OCI-LY7 (cell line): ENCODE data around the gene NUP133. TPM values are rescaled to one million over a fixed set of nuclear protein-coding genes. Genes with fewer than 3 reads are reported as not detected.

Source experiments
- BruUV-seq: library from RNA; stranded (reverse); fragments of 400-500 nt; replicated peaks from 2 replicates; lab custom pipeline; 2021; lab: Mats Ljungman, UMichigan
- CTCF ChIA-PET: fragments of 300-600 bp; sonication (Branson Sonifier 250); formaldehyde crosslinking; loops from one replicate; lab custom pipeline; 2022; ENCODE audit warnings: antibody characterized with exemption; ENCODE audit not compliant: unreplicated experiment; lab: Charles Lee
- POLR2A ChIA-PET: fragments of 300-600 bp; sonication (Branson Sonifier 250); formaldehyde crosslinking; loops from one replicate; lab custom pipeline; 2022; ENCODE audit warnings: antibody characterized with exemption; lab: Charles Lee
- DNase-seq: peaks from one replicate; pipeline ENCODE4 v3.0.0-alpha.2; 2015; ENCODE audit warnings: low spot score
- H2AFZ ChIP-seq: fragments of 200-600 bp; sonication (generic), shearing (Covaris generic); 2 replicates; pipeline ENCODE4 v1.6.1; 2014; ENCODE audit warnings: mild to moderate bottlenecking, antibody characterized with exemption, low read length, moderate library complexity
- H3K27ac ChIP-seq: fragments of 200-600 bp; sonication (generic); 2 replicates; pipeline ENCODE4 v1.5.1; 2014; ENCODE audit warnings: mixed run types, low read depth, mild to moderate bottlenecking, moderate library complexity, low read length, inconsistent platforms; ENCODE audit not compliant: poor library complexity, severe bottlenecking
- H3K36me3 ChIP-seq: fragments of 200-600 bp; sonication (generic); 2 replicates; pipeline ENCODE4 v1.6.1; 2014; ENCODE audit warnings: mild to moderate bottlenecking, antibody characterized with exemption, low read length, moderate library complexity, mixed read lengths; ENCODE audit not compliant: insufficient read depth
- H3K4me1 ChIP-seq: fragments of 200-600 bp; sonication (generic); 2 replicates; pipeline ENCODE4 v1.5.1; 2014; ENCODE audit warnings: mild to moderate bottlenecking, low read length; ENCODE audit not compliant: insufficient read depth, poor library complexity, severe bottlenecking
- H3K4me2 ChIP-seq: fragments of 200-600 bp; sonication (generic); 2 replicates; pipeline ENCODE4 v1.6.1; 2014; ENCODE audit warnings: mild to moderate bottlenecking, low read length
- H3K4me3 ChIP-seq: fragments of 200-600 bp; sonication (generic); 2 replicates; pipeline ENCODE4 v1.5.1; 2014; ENCODE audit warnings: mild to moderate bottlenecking, low read depth, low read length; ENCODE audit not compliant: poor library complexity, severe bottlenecking
- H3K79me2 ChIP-seq: fragments of 200-600 bp; sonication (generic); 2 replicates; pipeline ENCODE4 v1.6.1; 2016; ENCODE audit warnings: low read depth, mild to moderate bottlenecking, low read length, moderate library complexity, mixed read lengths; ENCODE audit not compliant: insufficient read depth
- H3K9me2 ChIP-seq: fragments of 200-600 bp; sonication (generic); 2 replicates; pipeline ENCODE4 v1.6.1; 2016; ENCODE audit warnings: mild to moderate bottlenecking, low read length, mixed read lengths; ENCODE audit not compliant: insufficient read depth
- H3K9me3 ChIP-seq: fragments of 200-600 bp; sonication (generic); 2 replicates; pipeline ENCODE4 v1.6.1; 2014; ENCODE audit warnings: mild to moderate bottlenecking, mixed run types, low read length, mixed read lengths
- H4K20me1 ChIP-seq: fragments of 200-600 bp; sonication (generic); 2 replicates; pipeline ENCODE4 v1.6.1; 2014; ENCODE audit warnings: mild to moderate bottlenecking, antibody characterized with exemption, low read length, moderate library complexity, mixed read lengths; ENCODE audit not compliant: insufficient read depth
- EZH2phosphoT487 ChIP-seq: fragments of 200-600 bp; sonication (generic); IDR thresholded peaks from 2 replicates; pipeline ENCODE4 v1.6.1; 2018; ENCODE audit warnings: low read depth, borderline replicate concordance, mild to moderate bottlenecking, mixed run types, antibody characterized with exemption, low read length, moderate library complexity, mixed read lengths
- intact Hi-C: fragments of 100-400 bp; cut with micrococcal nuclease; formaldehyde crosslinking; loops from one replicate; pipeline ENCODE4 v1.10.0; 2022; ENCODE audit not compliant: unreplicated experiment
- total RNA-seq, 2 experiments: library from RNA; depleted of rRNA in 1 of 2; stranded (reverse); fragments of >200 nt in 1 of 2; shearing (Covaris generic) in 1 of 2; gene quantifications; 2 replicates each; pipeline ENCODE4 v1.2.3, GENCODE V29; 2014 to 2022
- TF ChIP-seq, protein P1 (sequence below): fragments of 200-600 bp; sonication (generic); conservative IDR thresholded peaks from 2 replicates; pipeline ENCODE4 v1.5.1; 2014; ENCODE audit warnings: mild to moderate bottlenecking, antibody characterized with exemption, low read length, moderate library complexity, mixed read lengths

NUP133 gene
- total RNA-seq, 2 experiments from 2014 or later = 33.0 to 50.4 TPM

DNA sequence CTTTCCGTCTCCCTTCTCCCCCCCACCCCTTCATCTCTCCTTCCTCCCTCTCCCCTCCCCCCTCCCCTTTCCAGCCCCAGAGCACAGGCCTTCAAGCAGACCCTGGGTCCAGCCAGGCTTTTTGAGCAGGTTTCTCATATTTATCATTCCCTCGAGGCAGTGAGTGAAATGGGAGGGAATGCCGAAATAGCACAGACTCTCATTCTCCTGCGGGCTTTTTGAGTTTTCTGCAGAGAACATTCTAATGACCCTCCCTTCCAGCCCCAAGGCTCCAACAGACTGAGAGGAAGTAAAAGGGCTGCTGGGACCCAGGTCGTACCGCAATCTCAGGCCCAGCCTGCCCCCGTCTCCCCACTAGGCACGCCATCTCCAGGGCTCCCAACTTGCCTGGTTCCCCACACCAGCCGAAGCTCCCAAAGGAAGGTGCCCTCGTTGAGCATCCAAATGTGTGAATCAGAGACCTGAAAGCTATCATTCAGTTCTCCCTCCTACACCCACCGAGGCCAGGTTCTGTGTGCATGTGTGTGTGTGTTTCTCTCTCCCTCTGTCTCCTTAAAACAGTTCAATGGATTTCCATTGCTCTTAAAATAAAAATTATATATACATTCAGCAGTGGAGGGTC, 96.6 kb downstream of the NUP133 start:
- H3K4me1 ChIP-seq = no peaks in the 10 kb centered on the region
- TF ChIP-seq, protein P1, sequence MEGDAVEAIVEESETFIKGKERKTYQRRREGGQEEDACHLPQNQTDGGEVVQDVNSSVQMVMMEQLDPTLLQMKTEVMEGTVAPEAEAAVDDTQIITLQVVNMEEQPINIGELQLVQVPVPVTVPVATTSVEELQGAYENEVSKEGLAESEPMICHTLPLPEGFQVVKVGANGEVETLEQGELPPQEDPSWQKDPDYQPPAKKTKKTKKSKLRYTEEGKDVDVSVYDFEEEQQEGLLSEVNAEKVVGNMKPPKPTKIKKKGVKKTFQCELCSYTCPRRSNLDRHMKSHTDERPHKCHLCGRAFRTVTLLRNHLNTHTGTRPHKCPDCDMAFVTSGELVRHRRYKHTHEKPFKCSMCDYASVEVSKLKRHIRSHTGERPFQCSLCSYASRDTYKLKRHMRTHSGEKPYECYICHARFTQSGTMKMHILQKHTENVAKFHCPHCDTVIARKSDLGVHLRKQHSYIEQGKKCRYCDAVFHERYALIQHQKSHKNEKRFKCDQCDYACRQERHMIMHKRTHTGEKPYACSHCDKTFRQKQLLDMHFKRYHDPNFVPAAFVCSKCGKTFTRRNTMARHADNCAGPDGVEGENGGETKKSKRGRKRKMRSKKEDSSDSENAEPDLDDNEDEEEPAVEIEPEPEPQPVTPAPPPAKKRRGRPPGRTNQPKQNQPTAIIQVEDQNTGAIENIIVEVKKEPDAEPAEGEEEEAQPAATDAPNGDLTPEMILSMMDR = no peak
- no peak for TF ChIP-seq EZH2phosphoT487
- H3K4me2 ChIP-seq = no peak overlapping the region
- ChIA-PET CTCF (no interaction called here), POLR2A (no interaction called here)
- BruUV-seq = no TSS peak
- no peaks in the 10 kb centered on the region for H3K9me2 ChIP-seq
- H3K27ac ChIP-seq = no peak overlapping the region
- H3K79me2 ChIP-seq = no peaks in the 10 kb centered on the region
- H2AFZ ChIP-seq = no peak overlapping the region
- no peaks in the 10 kb centered on the region for H3K9me3 ChIP-seq
- intact Hi-C loops = no loop called here
- no peak for DNase-seq
- H4K20me1 ChIP-seq = no peaks in the 10 kb centered on the region
- no peaks in the 10 kb centered on the region for H3K36me3 ChIP-seq
- H3K4me3 ChIP-seq = no peak overlapping the region

GRCh38 chr1:229410692-229411433, 97.3 kb downstream of the NUP133 start:
- Histone ChIP-seq H3K4me1 (no peaks in the 10 kb centered on the region), H3K36me3 (no peaks in the 10 kb centered on the region), H3K9me2 (no peaks in the 10 kb centered on the region), H3K4me3 (no peak overlapping the region), H4K20me1 (no peaks in the 10 kb centered on the region), H3K9me3 (no peaks in the 10 kb centered on the region), H3K27ac (no peak overlapping the region), H3K79me2 (no peaks in the 10 kb centered on the region), H3K4me2 (no peak overlapping the region), H2AFZ (no peak overlapping the region)
- no TSS peak for BruUV-seq
- CTCF ChIA-PET = no interaction called here
- intact Hi-C loops = no loop called here
- no peak for DNase-seq
- TF ChIP-seq EZH2phosphoT487 = no peak
- TF ChIP-seq, protein P1 = no peak
- POLR2A ChIA-PET = interaction anchor here (1.0 kb wide), 1 partner anchor 10 kb away, joined by 4 read pairs; no protein-coding TSS in a partner anchor

DNA sequence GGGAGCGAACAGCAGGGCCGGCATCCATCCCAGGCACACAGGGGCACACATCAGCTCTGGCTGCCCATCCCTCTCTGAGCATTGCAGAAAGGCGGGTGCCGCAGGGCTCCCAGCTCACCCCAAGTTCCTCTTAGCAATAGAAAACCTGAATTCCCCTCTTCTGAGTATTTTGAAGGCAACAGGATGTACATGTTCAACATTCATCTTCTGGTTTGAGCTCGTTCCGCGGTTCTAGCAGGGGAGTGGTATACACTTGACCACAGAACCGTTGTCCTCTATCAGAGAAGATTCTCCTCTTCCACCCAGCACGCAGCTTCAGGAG, 97.8 kb downstream of the NUP133 start:
- H3K27ac ChIP-seq = no peak overlapping the region
- POLR2A ChIA-PET = interaction anchor here (1.0 kb wide), 1 partner anchor 11 kb away, joined by 4 read pairs; no protein-coding TSS in a partner anchor
- H3K4me3 ChIP-seq = no peak overlapping the region
- TF ChIP-seq EZH2phosphoT487 = no peak
- TF ChIP-seq, protein P1 = no peak
- intact Hi-C loops = no loop called here
- no peaks in the 10 kb centered on the region for H3K4me1 ChIP-seq
- CTCF ChIA-PET = no interaction called here
- no peak overlapping the region for H2AFZ ChIP-seq
- BruUV-seq = no TSS peak
- no peaks in the 10 kb centered on the region for H3K79me2 ChIP-seq
- H4K20me1 ChIP-seq = no peaks in the 10 kb centered on the region
- no peaks in the 10 kb centered on the region for H3K9me2 ChIP-seq
- H3K4me2 ChIP-seq = no peak overlapping the region
- no peaks in the 10 kb centered on the region for H3K9me3 ChIP-seq
- no peak for DNase-seq
- no peaks in the 10 kb centered on the region for H3K36me3 ChIP-seq
